GM18517 (cell line): ENCODE measurements around the gene FLT3.
"Not testable (repeated sequence)": the region's sequence is repeated elsewhere in the genome, so short reads cannot be mapped to it uniquely, and the experiment has no call there.

ENCODE experiments used
- ATAC-seq: cut with Tn5 transposase; IDR thresholded peaks from one replicate; pipeline ENCODE4 v1.9.1; 2021; ENCODE audit warnings: mild to moderate bottlenecking, moderate library complexity; ENCODE audit not compliant: unreplicated experiment

Gene FLT3

DNA sequence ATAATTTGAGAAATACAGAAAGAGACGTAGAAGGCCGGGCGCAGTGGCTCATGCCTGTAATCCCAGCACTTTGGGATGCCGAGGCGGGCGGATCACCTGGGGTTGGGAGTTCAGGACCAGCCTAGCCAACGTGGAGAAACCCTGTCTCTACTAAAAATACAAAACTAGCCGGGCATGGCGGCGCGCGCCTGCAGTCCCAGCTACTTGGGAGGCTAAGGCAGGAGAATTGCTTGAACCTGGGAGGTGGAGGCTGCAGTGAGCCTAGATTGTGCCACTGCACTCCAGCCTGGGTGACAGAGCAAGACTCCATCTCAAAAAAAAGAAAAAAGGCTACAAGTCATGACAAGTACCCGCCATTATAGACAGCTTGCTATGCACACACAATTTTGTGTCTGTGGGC is 95.4 kb downstream of the FLT3 start:
- ATAC-seq: not testable (repeated sequence)

DNA sequence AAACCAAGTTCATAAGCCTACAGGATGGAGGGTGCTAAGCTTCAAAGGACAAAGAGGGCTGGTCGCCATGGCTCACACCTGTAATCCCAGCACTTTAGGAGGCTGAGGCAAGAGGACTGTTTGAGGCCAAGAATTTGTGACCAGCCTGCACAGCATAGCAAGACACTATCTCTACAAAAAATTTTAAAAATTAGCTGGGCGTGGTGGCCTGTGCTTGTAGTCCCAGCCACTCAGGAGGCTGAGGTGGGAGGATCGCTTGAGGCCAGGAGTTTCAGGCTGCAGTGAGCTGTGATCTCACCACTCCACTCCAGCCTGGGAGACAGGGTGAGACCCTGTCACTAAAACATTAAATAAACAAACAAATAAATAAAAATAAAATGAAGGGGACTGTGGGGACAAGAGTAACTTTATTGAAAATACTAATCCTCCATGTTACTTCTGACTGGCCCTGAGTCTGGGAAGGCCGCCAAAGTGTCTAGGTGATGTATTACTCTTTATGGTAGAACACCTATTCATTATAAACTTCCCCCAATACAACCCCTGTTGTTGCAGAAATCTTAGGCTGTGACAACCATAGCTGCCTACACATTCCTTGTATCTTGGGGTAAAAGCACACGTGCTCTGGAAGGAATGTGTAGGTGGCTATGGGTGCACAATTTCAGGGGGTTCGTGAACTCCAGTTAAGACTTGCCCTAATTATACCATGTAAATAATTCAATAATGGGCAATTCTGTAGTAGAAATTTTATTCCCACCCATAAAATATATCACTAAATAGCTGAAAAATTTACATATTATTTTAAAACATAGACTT is 97.3 kb downstream of the FLT3 start:
- ATAC-seq: no peak

DNA sequence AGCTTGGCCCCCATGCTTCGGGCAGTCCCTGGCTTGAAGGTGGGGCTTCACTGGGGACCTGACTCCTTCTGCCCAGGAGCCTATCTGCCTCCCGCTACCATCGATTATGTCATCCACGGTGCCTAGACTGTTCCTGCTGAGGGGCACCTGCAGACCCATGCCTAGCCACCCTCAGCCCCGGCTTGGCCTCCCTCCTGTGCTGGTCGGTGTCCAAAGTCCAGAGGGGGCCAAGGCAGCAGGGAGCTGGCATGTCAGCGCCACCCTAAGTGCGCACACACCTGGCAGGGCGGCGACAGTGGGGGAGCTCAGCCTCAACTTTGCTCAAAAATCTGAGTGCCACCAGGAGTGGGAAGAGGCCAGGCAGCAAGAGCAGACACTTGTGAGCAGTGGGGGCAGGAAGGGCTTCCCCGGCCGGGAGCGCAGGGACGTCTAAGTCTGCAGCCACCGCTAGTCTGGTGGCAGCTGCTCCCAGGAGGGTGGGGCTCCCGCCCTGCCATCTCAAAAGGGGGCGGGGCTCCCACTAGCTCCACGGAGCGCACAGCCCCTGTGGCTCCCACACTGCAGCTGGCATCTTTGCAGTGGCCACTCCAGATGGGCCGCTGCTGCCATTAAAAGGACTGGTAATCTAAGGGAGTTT is 98.4 kb downstream of the FLT3 start:
- ATAC-seq: no peak

DNA sequence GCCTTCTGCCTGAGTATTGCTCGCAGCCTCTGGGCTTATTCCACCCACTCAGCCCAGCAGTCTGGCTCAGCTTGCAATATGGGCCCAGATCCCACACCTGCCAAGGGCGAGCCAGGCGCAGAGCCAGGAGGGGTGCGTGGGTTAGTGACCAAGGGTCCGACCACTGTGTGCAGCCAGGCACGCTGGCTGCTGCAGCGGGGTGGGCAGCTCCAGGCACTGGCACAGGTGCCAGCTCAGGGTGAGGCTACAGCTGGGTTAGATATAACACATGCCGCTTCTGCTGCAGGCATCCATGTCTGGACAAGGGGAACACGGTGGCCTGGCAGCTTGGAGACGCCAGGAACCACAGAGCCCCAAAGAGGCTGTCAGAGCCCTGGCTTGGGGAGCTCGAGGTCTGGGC is 99.3 kb downstream of the FLT3 start:
- ATAC-seq: no peak

DNA sequence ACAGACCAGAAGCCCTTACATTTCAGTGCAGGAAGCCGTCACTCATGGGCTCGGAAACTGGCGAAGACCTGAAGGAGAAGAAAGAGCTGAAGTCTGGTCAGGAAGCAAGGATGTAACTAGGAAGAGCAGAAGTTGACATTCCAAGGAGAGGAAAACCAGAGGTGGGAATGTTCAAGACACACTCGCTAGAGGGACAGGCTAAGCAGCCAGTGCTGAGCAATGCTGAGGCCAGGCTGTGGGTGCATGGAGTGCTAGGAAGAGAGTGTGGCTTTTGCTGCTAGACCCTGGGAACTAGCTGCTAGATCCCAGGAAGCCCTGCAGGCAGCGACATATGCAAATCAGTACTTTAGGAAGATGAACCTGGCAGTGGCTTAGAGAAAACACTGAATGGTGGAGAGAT is 99.8 kb downstream of the FLT3 start:
- ATAC-seq: no peak

DNA sequence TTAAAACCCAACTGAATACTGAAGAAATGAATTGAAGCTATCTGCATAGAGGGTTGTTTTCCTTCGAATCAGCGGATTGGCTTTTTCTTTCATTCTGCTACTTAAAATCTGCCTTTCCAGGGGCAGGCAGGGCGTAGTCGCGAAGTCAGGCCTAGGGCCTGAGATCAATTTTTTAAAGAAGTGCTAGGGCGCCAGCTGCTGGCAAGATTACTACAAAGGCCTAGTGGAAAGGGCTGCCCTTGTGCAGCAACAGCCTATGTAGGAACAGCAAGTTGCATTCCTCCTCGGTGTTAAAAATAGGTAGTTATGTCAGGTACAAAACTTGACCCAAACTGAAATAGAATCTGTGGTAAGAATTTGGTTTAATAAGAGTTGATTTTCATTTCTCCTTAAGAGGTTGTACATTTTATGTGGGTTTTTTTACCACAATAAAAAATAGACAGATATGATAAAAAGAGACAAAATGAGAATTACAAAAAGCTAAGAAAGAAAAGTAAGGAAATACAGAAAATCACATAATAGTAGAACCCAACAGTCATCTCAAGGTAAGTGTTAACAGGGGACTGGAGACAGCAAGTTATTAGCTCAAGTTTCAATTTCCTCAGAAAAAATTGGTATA is 102.4 kb downstream of the FLT3 start:
- ATAC-seq: no peak

DNA sequence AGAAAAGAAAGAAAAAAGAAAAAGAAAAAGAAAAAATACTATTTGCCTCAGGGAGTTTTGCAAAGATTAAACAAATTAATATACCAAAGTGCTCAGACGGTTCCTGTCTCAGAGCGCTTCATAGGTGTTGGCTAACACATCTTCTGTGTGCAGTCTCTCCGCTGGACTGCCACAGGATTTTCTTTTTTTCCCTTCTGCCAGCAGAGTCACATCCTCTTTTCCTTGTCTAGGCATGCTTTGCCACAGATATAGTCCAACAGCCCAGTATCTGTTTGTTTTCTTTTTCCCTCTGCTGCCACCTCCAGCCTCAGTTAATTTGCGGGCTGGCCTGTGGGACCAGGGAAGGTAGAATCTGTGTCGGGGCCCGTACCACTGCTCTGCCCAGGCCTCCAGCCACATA is 108.5 kb downstream of the FLT3 start:
- ATAC-seq: no peak

DNA sequence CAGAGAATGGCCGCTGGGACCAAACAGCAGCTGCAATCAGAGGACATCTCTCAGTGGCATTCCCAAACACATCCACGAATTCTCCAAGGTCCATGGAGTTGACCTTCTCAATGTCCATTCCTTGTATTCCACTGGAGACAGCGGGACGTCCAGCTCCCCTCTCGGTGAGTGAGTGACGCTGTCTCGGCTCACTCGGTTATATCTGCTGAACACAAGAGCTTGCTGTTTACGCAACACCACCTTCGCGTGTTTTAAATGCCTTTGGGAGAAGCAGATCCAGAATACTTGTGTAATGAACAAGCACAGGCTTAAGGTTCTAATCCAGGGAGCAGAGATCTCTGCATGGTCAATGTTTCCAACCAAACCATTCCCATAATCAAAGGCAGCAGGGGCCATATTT is 111.9 kb downstream of the FLT3 start, which contains the start of gene URAD:
Gene URAD (minus strand): TSS at position 174 of the 400 bp plus-strand sequence. CDS start 56 bp downstream, at position 118.
- ATAC-seq: no peak

DNA sequence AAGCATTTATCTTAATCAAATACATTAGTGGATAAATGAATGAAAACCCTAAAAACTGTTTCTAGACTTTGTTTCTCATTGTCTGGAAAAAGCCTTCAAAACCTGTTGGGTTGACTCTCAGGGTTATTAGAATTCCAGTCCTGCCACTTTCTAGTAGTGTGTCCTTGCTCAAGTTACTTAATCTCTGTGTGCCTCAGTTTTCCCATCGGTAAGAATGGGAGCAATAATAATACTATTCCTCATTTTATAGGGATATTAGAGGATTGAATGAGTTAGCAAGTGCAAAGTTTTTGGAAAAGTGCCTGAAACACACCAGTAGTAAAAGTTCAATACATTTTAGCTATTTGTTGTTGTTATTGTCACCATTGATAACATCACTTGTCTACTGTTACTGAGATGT is 114.8 kb downstream of the FLT3 start:
- ATAC-seq: no peak

DNA sequence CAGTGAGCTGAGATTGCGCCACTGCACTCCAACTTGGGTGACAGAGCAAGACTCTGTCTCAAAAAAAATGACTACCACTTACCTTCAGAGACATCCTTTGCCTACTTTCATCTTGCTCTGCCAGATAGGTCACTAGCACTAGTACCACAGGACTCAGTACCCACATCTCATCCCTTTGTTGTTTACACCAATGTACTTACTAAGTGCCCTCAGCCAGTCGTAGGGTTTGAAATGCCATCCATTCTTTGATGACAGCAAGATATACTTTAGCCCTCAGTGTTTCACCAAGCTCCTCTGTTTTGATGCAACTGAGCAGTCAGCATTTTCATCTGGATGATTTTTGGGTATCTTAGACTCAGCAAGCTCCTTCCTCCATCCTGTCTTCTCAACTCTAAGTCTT is 118.0 kb downstream of the FLT3 start:
- ATAC-seq: no peak

DNA sequence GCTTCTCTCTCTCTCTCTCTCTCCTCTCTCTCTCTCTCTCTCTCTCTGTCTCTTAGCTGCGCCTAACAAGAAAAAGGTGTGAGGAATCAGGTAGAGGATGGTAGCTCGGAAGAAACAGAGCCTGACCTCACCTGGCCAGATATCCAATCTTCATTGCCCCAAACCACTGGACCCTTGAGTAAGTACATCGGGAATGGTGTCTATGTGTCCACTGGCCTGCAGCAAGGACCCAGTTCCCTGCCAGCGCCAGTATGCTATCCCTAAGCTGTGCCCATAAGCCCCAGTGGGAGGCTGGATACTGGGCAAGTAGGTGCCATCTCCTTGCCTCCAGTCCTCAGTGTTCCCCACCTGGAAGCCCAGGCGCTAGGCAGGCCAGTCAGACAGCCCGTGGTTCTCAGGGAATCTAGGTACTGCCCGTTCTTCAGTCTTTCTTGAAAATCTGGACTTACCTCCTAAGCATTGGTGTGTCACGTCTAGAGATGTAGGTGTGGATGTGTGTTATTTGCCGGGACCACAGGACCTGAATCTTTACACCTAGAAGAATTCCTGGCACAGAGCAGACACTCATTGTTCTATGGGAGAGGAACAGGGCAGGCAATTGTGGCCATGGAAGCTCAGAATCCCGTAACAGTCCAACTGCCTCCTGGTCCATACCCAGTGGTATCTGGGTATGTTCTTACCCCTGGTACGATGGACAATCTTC is 119.2 kb downstream of the FLT3 start:
- ATAC-seq: no peak

DNA sequence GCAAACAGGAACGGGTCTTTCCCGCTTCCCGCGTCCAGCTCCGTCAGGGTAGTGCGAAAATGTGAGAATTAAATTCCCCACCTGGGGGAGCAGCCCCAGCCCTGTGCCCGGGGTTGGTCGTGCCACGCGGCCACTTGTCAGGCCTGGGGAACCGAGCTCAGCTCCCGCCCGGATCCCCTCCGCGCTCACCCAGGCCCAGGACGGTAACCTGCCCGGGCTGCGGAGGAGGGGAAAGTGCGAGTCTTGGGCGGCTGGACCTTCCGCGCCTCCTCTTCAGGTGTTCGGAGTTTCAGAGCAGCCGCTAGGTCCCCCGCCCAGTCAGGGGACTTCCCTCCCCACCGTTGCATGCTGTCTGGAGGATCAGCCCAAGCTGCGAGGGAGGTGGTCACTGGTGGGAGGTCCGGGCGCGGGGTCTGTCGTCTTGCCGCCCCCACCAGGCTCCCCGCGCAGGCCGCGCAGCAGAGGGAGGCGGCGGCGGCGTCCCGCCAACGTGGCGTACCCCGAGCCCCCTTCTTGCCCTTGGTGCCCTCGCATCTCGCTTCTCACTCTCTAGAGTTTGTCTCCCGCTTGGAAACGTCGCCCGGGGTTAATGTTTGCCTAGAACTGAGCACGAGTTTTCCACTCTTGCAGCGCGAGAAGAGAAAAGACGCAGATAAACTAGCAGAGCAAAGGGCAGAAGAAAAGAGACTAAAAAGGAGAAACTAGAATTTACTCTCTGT is 119.9 kb downstream of the FLT3 start:
- no peak for ATAC-seq

DNA sequence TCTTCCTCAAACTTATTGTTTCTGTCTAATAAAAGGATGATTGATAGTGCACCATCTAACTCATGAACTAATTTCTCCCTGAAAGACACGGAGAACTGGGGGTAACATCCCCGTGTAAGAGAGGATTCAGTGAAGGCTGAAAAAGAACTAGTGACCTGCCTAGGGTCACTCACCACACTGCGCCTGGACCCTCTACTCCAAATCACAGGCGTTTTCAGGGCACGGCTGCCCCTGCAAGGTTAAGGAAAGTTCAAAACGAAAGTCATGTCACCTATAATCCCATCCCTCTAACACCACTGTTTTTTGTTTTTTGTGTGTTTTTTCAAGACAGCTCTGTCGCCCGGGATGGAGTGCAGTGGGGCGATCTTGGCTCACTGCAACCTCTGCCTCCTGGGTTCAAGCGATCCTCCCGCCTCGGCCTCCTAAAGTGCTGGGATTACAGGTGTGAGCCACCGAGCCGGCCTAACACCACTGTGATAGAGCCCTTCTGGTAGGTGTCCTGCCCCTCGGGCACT is 120.6 kb downstream of the FLT3 start:
- ATAC-seq: no peak

DNA sequence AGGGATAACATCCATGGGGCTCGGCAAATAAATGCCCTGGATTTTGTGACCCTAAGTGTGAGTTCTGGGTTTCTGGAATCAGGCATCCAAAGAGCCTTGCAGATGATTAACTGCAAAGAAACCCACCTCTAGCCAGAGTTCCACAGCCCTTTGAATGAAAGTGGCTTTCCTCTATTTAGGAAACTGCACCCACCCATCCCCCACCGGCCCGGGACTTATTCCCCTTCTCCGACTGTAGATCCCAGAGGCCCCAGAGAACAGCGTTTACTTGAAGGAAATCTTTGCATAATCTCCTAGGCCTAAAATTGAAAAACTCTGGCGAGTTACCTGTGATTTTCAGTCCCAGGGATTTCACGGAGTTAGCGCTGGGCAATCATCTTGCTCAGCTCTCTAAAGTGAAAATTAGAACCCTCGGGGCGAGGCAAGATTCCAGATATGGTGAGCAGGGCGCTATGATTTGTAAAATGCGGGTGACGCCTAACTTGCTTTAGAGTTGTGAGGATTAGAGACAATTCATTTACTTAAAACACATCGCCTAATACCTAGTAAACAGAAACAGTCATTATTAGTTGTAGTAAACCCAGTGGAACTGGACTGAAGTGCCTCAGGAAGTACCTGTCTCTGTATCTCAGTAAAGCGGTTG is 121.3 kb downstream of the FLT3 start:
- ATAC-seq: no peak

DNA sequence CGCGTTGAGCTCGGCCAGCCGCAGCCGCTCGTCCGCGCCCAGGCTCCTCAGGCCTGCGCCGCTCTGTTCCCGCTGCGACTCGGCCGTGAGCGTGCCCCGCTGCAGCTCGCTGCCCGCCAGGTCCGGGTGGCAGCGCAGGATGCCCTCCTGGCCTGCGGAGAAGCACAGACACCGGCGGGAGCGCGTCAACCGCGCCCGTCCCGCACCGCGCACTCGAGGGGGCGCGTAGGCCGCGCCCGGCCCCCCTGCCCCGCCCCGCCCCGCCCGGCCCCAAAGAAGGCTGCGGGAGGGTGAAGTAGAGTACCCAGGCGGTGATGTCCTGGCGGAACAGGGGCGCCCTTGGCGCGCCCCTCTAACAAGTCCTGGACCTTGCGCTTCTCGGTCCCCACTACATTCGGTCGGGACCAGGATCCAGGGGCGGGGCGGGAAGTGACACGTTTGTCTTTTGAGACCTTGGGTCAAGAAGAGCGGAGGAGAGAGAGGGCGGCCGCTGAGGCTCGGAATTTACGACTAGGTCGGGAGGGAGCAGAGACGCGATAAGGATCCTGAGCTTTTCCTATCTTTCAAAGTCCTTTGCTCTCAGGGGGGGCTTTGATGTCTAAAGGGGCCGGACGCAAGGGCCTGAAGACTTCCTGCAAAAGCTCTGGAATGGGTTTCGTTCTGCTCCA is 121.9 kb downstream of the FLT3 start:
- no peak for ATAC-seq

DNA sequence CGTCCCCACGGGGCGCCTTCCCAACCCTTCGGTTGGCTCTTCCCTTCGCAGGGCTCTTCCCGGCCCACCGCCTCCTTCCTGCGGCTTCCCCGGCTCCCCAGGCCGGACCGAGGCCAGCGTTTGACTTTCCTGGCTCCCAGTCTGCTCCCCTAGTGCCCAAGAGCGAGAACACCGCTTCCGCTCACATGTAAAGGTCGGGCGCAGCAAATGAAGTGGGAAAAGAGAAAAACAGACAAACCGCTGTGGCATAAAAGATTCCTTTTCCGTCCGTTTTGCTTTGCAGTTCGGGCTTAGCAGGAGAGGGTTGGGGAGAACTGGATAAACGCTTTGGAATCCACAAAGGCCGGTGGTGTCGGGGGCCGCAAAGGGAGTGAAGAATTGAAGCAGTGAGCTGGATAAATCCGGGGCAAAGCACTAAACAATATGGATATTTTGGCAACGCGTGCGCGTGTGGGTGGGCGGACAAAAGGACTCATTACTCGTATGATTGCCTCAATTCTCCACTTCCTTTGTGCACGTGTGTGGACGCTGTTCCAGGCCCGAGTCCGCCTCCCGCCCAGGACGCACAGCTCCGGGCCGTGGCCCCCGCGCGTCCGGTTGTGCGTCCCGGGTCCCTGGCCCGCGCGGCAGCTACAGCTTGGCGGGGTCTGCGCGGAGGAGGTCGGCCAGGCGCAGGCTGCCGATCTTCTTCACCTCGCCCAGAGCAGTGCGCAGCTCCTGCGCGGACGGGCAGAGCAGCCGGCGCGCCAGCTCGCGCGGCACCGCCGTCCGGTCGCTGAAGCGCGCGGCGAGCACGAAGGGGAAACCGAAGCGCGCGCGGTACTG is 122.7 kb downstream of the FLT3 start:
- no peak for ATAC-seq

DNA sequence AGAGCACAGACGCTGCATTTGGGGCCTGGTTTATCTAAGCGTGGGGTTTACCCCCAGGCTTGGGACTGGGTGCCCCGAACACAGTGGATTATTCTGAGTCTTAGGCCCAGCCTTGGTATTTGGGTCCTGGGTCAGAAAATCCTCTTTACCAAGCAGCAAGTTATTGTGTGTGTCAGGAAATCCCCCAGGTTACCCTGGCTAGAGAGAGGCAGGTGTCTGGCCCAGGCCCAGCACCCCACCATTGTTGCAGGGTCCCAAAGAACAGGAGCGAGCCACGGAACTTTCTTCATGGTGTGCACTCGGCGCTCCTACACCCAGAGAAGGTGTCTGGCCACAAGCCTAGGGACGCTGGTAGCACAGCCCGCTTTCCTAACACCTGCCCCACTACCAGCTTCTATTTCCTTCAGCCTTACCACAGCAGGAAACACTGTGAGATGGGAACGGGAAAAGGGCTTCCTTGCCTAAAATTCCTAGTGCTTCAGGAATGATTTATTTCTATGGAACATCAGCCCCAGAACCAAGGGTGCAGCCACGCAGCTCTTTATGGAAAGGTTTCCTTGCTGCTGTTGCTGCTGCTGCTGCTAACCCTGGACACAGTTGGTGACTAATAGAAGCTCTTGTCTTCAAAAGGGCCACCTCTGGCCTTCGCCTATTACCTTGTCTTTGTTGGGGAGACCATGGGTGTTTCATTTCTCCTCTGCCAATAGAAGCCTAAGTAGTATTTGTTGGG is 123.8 kb downstream of the FLT3 start:
- no peak for ATAC-seq
